Sigmoid colon (tissue), 4 donors: ENCODE data around the gene SASS6.

Experiments used
- CTCF ChIP-seq, 4 experiments: fragments of 450-650 bp in 3 of 4; fragments of 200-600 bp in 1 of 4; IDR thresholded peaks; one replicate each; pipeline ENCODE4 v1.5.1; 2016 to 2019; ENCODE audit warnings: antibody characterized with exemption in 4 of 4, mild to moderate bottlenecking in 3 of 4, moderate library complexity in 2 of 4
- EP300 ChIP-seq, 4 donors: sonication (generic); formaldehyde crosslinking; IDR thresholded peaks; one replicate each; pipeline ENCODE4 v1.6.1; 2017; ENCODE audit warnings: antibody characterized with exemption in 4 of 4
- POLR2A ChIP-seq, 2 donors: fragments of 450-650 bp; IDR thresholded peaks; one replicate each; pipeline ENCODE4 v1.6.1; 2016; ENCODE audit warnings: antibody characterized with exemption in 2 of 2, mild to moderate bottlenecking in 2 of 2, moderate library complexity in 2 of 2
- POLR2AphosphoS5 ChIP-seq, 4 donors: sonication (generic); formaldehyde crosslinking; IDR thresholded peaks; one replicate each; pipeline ENCODE4 v1.6.1; 2017; ENCODE audit warnings: antibody characterized with exemption in 4 of 4

GRCh38 chr1:100147875-100148274, 15.1 kb upstream of the SASS6 start:
- TF ChIP-seq POLR2A (IDR thresholded peaks at IDR 0.05) (no peak), POLR2AphosphoS5 (IDR thresholded peaks at IDR 0.05) (no peak), CTCF (IDR thresholded peaks at IDR 0.05) (no peak), EP300 (IDR thresholded peaks at IDR 0.05) (no peak)
